Progenitor cell of endocrine pancreas (in vitro differentiated cells): Measurements from ENCODE around the gene EIF4E2. TPM values are rescaled to one million over a fixed set of nuclear protein-coding genes. Genes with fewer than 3 reads are reported as not detected.

Source experiments
- DNase-seq: peaks from one replicate; pipeline ENCODE4 v3.0.0; 2021; ENCODE audit warnings: low spot score; ENCODE audit not compliant: unreplicated experiment
- H3K27ac Mint-ChIP-seq: 2 replicates; pipeline ENCODE4 v1.8.0; 2021; ENCODE audit warnings: mild to moderate bottlenecking, moderate library complexity, mixed read lengths
- H3K27me3 Mint-ChIP-seq: 2 replicates; pipeline ENCODE4 v1.8.0; 2021; ENCODE audit warnings: mixed read lengths
- H3K36me3 Mint-ChIP-seq: 2 replicates; pipeline ENCODE4 v1.8.0; 2022; ENCODE audit warnings: mixed read lengths; ENCODE audit not compliant: insufficient read depth
- H3K4me1 Mint-ChIP-seq: 2 replicates; pipeline ENCODE4 v1.8.0; 2021; ENCODE audit warnings: low read depth, mixed read lengths
- H3K4me3 Mint-ChIP-seq: 2 replicates; pipeline ENCODE4 v1.8.0; 2021; ENCODE audit warnings: low read depth, mild to moderate bottlenecking, moderate library complexity, mixed read lengths
- H3K9me3 Mint-ChIP-seq: 2 replicates; pipeline ENCODE4 v1.8.0; 2021; ENCODE audit warnings: low read depth, mixed read lengths
- CTCF ChIP-seq: fragments of 200-600 bp; sonication (generic); IDR thresholded peaks from one replicate; pipeline ENCODE4 v1.5.0; 2021; ENCODE audit warnings: antibody characterized with exemption, mild to moderate bottlenecking; ENCODE audit not compliant: unreplicated experiment
- total RNA-seq: library from RNA; stranded (reverse); gene quantifications from 2 replicates; pipeline ENCODE4 v1.2.1, GENCODE V29; 2021

The EIF4E2 gene
- total RNA-seq, 1 donor from 2014 or later, result 81.9 TPM

- no peak for TF ChIP-seq CTCF
- no peak overlapping the region for H3K4me3 Mint-ChIP-seq
- H3K27ac Mint-ChIP-seq, result no peak overlapping the region
- H3K27me3 Mint-ChIP-seq, result no peaks in the 10 kb centered on the region
- H3K36me3 Mint-ChIP-seq, result peaks cover 1% of the 10 kb centered on the region
- no peaks in the 10 kb centered on the region for H3K9me3 Mint-ChIP-seq
- H3K4me1 Mint-ChIP-seq, result no peaks in the 10 kb centered on the region
- no peak for DNase-seq
Measured at GRCh38 chr2:232592772-232593395, 42.4 kb downstream of the EIF4E2 start.

- Mint-ChIP-seq H3K9me3 (no peaks in the 10 kb centered on the region), H3K4me1 (no peaks in the 10 kb centered on the region), H3K27ac (no peak overlapping the region), H3K4me3 (no peak overlapping the region), H3K36me3 (peaks cover 1% of the 10 kb centered on the region), H3K27me3 (no peaks in the 10 kb centered on the region)
- no peak for TF ChIP-seq CTCF
- no peak for DNase-seq
Measured at GRCh38 chr2:232593982-232594381, 43.5 kb downstream of the EIF4E2 start.

GRCh38 chr2:232597362-232598079, 47.0 kb downstream of the EIF4E2 start:
- H3K4me3 Mint-ChIP-seq, result no peak overlapping the region
- H3K27ac Mint-ChIP-seq, result no peak overlapping the region

GRCh38 chr2:232598293-232598692, 47.8 kb downstream of the EIF4E2 start:
- Mint-ChIP-seq H3K4me1 (no peaks in the 10 kb centered on the region), H3K9me3 (no peaks in the 10 kb centered on the region), H3K27me3 (peaks cover 3% of the 10 kb centered on the region), H3K36me3 (no peaks in the 10 kb centered on the region), H3K27ac (no peak overlapping the region), H3K4me3 (no peak overlapping the region)
- no peak for TF ChIP-seq CTCF
- DNase-seq, result no peak

More at GRCh38 chr2:232597362-232598079, 47.0 kb downstream of the EIF4E2 start:
- no peak for DNase-seq
- no peak for TF ChIP-seq CTCF
- Mint-ChIP-seq H3K9me3 (no peaks in the 10 kb centered on the region), H3K36me3 (no peaks in the 10 kb centered on the region), H3K27me3 (no peaks in the 10 kb centered on the region), H3K4me1 (no peaks in the 10 kb centered on the region)

- Mint-ChIP-seq H3K4me1 (no peaks in the 10 kb centered on the region), H3K27ac (no peak overlapping the region), H3K27me3 (peaks cover 16% of the 10 kb centered on the region), H3K36me3 (no peaks in the 10 kb centered on the region), H3K4me3 (no peak overlapping the region), H3K9me3 (no peaks in the 10 kb centered on the region)
- TF ChIP-seq CTCF, result no peak
- no peak for DNase-seq
Measured at GRCh38 chr2:232600053-232600773, 49.7 kb downstream of the EIF4E2 start.
